HG03064 (cell line): Measurements from ENCODE around the gene BCAR1.
"Not testable (repeated sequence)": the region's sequence is repeated elsewhere in the genome, so short reads cannot be mapped to it uniquely, and the experiment has no call there.

Experiments used
- ATAC-seq: cut with Tn5 transposase; IDR thresholded peaks from one replicate; pipeline ENCODE4 v1.9.1; 2021; ENCODE audit warnings: low read depth; ENCODE audit not compliant: unreplicated experiment

BCAR1 gene

DNA sequence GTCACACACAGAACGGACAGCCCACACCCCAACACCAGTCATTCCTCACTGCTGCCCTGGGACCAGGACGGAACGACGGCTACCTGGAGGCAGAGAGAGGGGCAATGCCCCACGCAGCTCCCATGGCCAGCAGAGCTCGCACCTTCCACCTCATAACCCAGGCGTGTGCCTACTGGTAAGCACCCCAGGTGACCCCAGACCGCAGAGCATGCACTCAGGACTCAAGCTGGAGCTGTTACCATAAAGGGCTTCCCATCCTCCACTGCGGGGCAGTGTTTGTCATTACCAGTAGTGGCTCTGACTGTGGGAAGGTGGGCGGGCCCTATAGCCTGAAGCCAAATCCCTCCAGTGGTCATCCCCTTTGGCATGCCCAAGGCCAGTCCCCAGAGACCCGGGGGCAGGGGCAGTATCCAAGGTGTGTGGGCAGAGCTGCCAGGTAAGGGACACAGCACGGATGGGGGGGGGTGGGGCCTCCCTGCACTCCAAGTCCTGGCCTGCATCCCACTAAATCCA lies 4.7 kb upstream of the BCAR1 start:
- no peak for ATAC-seq

DNA sequence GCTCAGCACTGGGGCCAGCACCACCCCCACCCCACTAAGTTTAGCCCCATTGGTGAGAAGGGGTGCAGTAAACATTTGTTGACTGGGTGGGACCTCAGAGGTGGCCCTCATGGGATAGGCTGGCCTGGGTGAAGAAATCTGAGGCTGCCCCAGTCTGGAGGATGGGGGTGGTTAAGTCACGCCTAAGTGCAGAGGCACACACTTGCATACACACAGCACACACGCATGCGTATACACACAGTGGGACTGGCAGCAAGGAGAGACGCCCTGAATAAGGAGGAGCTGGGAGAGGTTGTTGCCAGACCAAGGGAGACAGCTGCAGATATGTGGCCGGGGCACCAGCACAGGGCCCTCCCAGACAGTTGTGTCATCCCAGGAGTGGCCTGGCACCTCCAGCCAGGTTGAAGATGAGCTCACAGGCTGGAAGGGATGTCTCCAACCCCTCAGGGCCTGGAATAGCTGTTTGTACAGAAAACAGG lies 3.0 kb upstream of the BCAR1 start:
- no peak for ATAC-seq

DNA sequence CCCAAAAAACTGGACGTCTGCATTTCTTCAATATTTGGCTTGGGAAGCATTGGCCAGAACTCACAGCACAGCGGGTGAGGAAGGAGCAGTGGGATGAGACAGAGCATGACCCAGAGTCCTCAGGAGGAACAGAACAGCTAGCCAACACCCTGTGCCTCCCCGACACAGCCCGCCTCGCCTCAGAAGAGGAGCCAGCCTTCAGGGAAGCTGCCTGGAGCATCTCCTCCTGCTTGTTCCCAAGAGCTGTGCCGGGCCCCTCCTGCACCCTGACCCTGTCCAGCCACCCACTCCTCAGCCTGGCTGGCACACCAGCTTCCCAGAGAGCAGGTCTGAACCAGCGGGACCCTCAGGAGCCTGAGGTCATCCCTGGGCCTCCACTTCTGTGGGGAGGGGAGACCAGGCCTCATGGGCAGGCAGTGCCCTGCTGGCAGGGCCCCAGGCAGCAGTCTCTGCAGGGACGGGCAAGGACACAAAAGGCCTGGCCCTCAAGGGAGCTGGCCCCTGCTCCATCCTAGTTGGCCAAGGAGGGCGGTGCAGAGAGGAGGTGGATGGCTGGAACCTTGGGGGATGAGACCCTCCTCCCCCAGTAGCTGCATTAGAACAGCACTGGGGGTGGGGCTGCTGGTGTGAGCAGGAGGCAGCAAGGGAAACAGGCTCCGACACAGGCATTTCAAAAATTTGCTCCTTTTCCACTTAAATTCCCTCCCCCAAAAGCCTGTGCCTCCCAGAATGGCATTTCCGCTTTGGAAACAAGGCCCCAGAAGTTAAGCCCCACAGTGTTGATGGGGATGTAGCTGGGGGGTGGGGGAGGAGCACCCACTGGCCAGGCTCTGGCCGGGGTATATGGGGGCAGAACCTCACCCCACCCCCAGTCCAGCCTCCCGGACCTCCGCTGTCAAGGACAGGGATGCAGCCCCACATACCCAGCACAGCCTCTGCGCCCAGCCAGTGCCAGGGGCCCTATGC lies 1.8 kb upstream of the BCAR1 start:
- ATAC-seq = no peak

DNA sequence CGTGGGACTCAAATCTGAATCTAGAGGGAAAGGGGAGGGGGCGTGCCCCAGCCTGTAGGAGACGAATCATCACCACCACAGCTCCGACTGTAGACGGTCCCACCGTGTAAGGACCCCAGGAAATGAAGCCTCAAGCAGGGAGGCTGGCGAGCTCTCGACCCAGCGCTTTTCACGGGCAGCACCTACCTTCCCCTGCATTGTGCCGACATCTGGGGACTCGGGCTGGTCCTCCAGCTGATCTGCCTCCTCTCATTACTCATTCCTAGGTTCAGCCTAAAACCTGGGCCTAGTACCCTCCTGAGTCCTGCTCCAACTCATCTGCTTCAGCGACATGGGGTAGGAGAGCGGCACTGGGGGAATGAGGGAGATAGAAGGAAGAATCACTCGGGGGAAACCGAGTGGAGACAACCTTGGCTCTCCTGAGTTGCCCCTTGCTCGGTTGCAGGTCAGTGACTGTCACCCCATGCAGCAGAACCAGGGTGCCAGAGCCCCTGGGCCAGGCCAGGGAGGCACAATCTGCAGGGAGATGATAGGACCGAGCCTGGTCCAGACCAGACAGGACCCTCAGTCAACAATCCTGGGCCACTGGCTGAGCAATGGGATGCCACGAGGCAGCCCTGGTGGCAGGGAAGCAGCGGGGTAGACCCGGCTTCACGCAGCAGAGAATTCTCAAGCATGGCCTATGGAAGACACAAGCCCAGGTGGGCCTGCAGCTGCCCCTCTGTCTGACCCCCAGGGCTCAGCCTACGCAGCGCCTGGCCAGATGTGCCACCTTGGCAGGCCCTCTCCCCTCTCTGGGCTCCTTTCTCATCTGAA lies 833 bp upstream of the BCAR1 start:
- ATAC-seq = no peak

DNA sequence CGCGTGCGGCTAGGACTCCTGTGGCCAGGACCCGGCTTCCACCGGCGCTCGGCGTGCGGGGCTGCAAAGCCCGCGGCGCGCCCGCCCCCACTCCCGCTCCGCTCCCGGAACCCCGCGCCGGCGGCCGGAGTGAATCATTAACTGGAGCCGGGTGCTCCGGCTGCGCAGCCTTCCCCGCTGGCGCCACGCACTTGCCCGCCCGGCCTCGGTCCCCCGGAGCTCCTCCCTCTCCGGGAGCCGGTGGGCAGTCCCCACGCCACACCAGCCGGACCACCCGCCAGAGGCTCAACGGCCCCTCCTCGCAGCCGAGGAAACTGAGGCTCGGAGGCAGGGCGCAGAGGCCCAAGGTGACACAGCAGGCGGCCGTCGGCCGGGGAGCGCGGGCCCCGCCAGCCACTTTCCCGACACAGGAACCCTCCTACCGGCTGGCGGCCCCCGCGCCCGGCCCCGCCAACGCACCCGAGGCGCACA lies 580 bp downstream of the BCAR1 start:
- peak; percentile 46 for ATAC-seq

DNA sequence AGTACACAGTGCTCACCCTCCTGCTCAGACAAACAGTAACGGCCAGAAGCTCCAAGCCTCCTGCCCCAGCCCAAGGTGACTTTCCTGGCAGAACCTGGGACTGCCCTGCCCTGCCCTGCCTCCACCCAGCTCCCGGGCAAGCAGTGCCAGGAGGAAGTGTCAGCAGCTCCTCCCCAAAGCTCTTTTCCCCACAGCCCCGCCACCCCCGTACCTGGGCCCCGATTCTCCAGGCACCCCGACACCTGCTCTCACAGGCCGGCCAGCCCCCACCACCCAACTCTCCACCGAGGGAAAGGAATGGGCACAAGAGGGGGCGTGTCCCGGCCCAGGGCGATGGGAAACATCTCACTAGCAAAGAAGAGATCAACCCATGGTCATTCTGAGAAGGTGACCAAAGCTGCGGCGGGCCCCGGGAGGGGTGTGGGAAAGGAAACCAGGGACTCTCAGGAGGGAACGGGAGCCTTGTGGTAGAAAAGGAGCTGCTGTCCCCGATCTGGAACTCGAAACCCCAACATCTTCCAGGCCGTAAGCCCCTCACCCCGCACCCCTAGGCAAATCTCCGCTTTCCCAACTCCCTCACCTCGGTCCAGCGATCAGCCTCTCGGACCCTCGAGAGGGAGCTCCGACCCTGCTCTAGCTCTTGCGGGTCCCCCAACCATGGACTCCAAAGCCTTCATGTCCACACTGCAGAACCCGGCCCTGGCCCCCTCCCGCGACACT lies 1.2 kb downstream of the BCAR1 start:
- no peak for ATAC-seq

DNA sequence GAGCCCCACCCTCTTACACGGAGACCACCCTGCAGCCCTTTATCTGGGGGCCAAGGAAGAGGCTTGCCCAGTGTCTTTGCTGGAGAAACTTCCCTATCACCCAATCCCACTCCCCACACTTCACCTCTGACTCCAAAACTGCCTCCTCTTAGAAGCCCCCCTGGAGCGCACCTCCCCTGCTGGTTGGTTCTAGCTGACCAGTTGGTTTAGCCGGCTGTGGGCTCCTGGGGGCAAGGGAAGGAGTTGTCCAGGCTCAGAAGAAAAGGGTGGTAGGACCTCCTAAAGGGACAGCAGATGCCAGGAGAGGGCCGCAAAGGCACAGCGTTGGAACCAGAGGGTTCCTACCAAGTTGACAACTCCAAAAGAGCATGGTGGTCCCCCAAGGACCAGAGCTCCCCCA lies 2.0 kb downstream of the BCAR1 start:
- no peak for ATAC-seq

DNA sequence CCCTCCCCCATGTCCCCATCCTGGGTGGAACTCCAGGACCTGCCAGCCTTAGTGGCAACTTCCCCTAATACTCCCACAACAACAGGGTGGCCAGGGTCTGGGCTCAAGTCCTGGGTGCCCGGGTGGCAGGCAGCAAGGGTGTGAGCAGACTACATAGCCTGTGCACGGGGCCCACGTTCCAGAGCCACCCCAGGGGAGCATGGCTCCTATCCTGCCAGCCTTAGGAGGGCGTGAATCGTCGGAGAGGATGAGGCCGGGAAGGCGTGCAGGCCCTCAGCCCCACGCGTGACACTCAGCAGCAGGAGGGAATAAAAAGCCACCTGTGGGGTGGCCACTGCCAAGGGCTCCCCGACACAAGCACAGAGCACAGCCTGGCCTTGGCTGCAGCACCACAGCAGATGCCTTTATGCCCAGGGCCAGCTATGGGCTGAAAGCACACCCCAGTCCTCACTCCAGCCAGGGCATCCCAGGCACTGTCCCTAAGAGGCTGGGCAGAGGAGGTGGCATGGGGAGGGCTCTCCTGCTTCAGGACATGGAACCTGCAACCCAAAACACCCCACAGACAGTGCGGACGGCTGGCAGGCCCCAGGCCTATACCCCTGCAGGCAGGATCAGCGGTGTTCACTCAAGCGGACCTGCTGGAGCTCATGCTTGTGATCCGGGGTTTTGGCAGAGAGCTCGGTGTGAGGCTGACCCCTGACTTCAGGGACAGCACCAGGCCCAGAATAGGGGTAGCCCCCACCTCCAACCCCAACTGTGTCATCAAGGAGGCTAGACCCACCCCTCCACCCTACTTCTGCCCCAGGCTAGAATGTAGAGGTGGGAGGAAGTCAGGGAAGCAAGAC lies 2.7 kb downstream of the BCAR1 start:
- no peak for ATAC-seq

DNA sequence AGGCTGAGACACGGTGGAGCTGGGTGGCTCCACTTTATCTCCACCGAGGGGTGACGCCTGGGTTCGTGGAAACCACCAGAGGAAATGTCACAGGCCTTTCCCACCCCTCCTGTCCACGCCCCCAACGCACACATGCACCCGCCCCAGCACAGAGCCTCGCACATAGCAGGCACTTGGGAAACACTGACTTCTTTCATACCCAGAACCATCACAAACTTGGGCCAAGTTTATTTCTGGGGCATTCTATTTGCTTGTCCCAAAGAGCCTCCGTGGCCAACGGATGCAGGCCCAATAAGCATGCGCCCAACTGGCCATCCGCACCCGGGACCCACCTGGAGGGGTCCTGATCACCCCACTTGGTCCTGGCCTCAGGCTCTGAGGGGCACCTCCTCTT lies 3.3 kb downstream of the BCAR1 start:
- ATAC-seq = no peak

DNA sequence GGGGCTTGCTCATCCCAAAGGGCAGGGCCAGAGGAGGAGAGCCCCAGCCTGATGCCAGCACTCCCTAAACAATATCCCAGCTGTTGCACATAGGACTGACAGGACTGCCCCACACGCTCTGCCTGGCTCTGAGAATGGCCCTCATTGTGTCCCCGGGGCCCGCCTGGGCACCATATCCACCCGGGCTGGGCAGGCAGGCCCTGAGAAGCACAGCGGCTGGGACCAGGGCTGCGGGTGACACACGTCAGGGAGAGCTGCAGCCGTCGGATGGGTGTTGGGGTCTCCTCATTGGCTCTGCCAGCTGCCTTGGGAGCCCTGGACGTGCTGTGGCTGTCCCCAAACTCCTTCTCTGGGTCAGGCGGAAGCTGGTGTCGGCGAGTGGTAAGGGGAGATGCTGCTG lies 4.2 kb downstream of the BCAR1 start:
- no peak for ATAC-seq

DNA sequence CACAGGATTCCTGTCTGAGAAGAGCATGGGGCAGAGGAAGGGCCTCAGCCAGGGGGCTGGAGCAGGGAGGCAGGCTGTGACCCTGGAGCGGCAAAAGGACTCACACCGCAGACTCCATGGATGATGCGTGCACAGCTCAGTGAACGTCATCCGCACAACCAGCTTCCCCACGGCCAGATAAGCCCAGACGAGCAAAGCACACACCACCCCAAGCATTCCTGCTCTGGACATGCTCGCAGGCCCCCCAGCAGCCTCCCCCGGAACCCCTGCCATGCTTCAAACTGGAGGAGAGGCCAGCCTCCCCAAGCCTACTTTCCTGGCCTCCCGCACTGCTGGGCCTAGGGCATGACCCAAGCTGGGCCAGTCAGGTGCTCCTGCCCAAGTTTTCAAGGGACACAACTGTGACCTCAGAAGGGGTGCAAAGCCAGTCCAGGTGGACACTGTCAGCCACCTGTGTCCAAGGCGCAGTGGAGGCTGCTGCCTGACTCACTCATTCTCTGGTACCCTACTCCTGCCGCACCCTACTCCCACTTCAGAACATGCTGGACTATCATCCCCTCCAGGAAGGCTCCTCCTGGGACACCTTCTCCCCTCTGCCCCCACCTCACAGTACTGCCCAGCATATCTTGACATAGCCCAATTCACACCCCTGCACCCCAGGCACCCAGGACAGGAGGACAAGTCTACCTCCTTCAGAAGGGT lies 4.8 kb downstream of the BCAR1 start:
- ATAC-seq = no peak

DNA sequence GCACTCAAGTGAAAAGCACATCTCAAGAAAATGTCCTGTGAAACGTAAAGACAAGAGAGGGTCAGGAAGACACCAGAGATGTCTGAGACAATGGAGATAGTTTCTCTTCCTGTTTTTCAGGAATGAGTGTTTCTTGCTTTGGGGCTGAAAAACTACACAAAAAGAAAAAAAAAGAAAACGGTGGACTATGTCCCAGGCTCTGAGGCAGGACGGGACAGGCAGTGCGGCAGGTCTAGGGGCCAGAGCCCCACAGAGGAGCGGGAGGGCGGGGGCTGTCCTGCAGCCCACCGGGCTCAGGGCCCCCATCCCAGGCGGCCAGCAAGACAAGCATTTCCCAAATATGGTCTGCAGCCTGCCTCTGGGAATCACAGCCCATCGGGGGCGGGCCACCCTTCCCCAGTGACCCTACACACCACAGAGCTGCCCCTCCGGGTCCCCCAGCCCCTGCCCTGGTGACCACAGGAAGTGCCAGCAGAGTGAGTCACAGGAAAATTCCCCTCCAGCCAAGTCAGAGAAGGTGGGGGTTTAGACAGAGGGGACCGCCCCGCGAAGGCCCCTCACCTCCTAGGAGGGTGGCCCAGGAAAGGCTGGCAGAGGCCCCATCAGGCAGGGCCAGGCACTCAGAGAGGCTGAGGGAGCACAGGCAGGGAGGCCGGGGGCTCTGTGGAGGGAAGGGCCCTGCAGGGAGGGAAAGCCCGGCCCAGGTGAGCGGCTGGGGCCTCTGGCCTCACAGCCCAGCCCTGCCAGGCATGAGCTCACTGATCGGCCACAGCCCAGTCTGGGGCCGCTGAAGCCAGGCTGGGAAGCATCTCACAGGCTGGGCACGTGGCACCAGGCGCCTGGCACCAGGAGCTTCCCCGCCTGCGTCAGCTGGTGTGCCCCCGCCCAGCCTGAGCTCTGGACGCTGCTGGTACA lies 6.3 kb downstream of the BCAR1 start:
- ATAC-seq = no peak

DNA sequence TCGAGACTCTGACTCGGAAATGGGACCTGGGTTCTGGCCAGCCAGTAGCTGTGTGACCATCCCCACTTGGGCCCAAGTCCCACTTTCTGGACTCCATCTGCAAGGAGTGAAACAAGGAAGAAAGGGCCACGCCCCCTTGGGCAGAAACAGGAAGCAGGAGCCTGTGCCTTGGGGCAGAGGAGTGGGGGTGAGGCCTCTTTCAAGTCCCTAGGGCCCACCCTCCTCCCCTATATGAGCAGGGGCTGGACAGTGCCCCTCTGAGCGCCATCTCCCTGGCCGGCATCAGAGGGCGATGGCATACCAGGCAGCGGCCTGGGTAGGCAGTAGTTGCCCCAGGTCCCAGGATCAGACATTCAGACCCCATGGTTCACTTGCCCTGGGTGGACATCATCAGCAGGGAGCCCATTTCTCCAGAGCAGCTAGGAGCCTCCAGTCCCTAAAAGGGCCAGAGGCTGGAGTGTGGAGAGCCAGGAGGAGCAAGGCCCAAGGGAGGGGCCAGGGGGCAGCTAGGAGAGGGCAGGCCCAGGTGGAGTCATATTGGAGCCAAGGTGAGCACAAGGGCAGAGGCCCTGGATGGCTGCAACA lies 7.1 kb downstream of the BCAR1 start:
- ATAC-seq = no peak

DNA sequence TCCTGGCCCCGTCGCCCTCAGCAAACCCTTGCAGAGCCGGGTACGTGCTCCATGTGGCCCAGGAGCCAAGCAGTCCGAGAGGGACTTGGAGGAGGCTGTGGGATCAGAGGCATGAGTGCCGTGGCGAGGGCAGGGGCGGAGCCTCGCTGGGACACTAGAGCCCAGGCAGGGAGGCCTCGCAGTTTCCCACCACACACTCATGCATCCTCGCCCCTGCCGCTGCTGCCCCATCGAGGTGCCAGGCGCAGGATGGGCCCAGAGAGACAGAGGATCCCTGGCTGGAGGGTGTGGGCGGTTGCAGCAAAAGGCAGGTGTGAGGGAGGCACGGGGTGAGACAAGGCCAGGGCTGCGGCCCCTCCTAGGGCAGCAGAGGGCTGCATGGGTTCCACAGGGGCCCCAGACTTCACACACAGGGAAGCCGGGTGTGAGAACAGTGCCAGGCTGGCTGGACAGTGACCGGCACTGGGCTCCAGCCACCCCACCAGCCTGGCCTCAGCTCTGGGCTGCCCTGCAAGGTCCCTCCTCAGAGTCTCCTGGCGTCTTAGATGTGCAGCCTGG lies 7.7 kb downstream of the BCAR1 start:
- no peak for ATAC-seq

DNA sequence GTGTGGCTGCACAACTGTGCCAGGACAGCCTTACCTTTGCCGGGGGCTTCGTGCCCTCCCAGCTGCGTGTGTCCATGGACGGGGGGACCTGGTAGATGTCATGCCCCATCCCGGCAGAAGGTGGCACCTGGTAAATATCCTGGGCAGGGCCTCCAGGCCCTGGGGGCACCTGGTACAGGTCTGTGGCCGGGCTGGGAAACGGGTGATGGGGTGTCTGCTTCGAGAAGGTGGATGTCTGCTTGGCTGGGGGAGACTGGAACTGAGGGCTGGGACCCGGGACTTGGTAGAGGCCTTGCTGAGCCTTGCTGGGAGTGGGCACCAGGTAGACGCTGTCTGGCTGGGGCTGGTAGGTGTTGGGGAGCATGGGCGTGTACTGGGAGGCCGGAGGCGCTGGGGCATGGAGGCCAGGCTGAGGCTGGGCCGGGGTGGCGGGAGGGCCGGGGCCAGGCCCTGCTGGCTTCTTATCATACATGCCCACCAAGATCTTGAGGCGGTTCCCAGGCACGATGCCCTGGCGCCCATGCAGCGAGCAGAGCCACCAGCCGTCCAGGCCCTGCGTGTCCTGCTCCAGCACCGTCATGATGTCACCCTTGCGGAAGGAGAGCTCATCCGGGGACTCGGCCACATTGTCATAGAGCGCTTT lies 8.9 kb downstream of the BCAR1 start:
- not testable (repeated sequence) for ATAC-seq

DNA sequence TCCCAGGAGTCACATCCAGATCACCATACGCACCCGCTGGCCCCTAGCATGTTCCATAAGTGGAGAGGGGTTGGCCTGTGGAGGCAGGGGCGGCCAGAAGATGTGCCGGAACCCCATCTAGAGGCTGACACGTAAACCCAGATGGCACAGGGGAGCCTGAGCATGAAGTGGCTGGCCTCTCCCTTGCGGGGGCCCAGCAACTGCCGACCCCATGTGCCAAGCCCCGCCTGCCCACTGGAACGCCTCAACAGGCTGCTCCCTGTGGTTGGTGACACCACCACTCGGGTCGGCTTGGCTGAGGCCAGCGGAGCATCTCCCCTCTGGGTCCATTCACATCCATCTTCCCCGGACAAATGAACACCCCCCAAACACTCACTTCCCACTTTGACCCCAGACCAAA lies 9.5 kb downstream of the BCAR1 start:
- no peak for ATAC-seq

DNA sequence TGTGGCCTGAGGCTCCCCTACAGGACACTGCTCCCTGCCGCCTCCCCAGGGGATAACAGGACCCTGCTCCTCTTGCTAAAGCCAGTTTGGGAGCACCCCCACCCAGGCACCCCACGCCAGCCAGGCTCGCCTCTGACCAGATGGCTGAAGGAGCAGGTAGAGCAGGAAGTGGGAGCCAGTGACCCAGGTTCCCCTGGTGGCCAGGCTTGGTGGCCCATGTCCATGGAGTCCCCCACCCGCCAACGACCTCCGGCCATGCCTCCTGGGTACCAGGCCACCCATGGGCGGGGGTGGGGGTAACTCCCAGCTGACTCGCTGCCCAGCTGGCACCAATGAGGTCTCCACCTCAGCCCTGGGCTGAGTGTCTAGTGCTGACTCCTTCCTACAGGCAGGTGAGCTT lies 10.0 kb downstream of the BCAR1 start:
- no peak for ATAC-seq
